ENCODE results near the gene OLA1.

Gene OLA1

GRCh38 chr2:174176898-174177297, 71.4 kb downstream of the OLA1 start:
- no peak for DNase-seq

GRCh38 chr2:174174741-174175140, 73.6 kb downstream of the OLA1 start:
- no peak for DNase-seq

- no peak for DNase-seq
Observed at GRCh38 chr2:174172802-174173355, 75.5 kb downstream of the OLA1 start.

- no peak for DNase-seq
Observed at GRCh38 chr2:174171686-174172445, 76.5 kb downstream of the OLA1 start.

- DNase-seq, result no peak
Observed at GRCh38 chr2:174169372-174169771, 79.0 kb downstream of the OLA1 start.

- no peak for DNase-seq
Observed at GRCh38 chr2:174166261-174166660, 82.1 kb downstream of the OLA1 start.

- DNase-seq, result no peak
Observed at GRCh38 chr2:174161490-174161889, 86.8 kb downstream of the OLA1 start.

- DNase-seq, result no peak
Observed at GRCh38 chr2:174158003-174158402, 90.3 kb downstream of the OLA1 start.

- no peak for DNase-seq
Observed at GRCh38 chr2:174157053-174157452, 91.3 kb downstream of the OLA1 start.

GRCh38 chr2:174153757-174154680, 94.3 kb downstream of the OLA1 start:
- DNase-seq, result no peak

- DNase-seq, result no peak
Observed at GRCh38 chr2:174149530-174149929, 98.8 kb downstream of the OLA1 start.

- DNase-seq, result no peak
Observed at GRCh38 chr2:174148833-174149232, 99.5 kb downstream of the OLA1 start.

GRCh38 chr2:174145827-174146226, 102.5 kb downstream of the OLA1 start:
- DNase-seq, result no peak

- no peak for DNase-seq
Observed at GRCh38 chr2:174142290-174142689, 106.0 kb downstream of the OLA1 start.

- no peak for DNase-seq
Observed at GRCh38 chr2:174138161-174138560, 110.2 kb downstream of the OLA1 start.

GRCh38 chr2:174135981-174136380, 112.4 kb downstream of the OLA1 start:
- no peak for DNase-seq

GRCh38 chr2:174125090-174125489, 123.2 kb downstream of the OLA1 start:
- DNase-seq, result no peak

- DNase-seq, result no peak
Observed at GRCh38 chr2:174124181-174124580, 124.2 kb downstream of the OLA1 start.

- DNase-seq, result no peak
Observed at GRCh38 chr2:174122185-174122584, 126.1 kb downstream of the OLA1 start.

- DNase-seq, result no peak
Observed at GRCh38 chr2:174121612-174122011, 126.7 kb downstream of the OLA1 start.

- no peak for DNase-seq
Observed at GRCh38 chr2:174121175-174121574, 127.2 kb downstream of the OLA1 start.

- DNase-seq, result no peak
Observed at GRCh38 chr2:174120346-174120745, 128.0 kb downstream of the OLA1 start.

All from activated naive CD4-positive, alpha-beta T cell (primary cell).